GM20431 (cell line): ENCODE data around the gene METTL14.

Source experiments
- in situ Hi-C: fragments of 300-500 bp; cut with MseI, MboI; formaldehyde crosslinking; loops from one replicate; pipeline ENCODE4 v1.15.0; 2020; ENCODE audit warnings: low sequenced_read_pairs; ENCODE audit not compliant: unreplicated experiment

The METTL14 gene

DNA sequence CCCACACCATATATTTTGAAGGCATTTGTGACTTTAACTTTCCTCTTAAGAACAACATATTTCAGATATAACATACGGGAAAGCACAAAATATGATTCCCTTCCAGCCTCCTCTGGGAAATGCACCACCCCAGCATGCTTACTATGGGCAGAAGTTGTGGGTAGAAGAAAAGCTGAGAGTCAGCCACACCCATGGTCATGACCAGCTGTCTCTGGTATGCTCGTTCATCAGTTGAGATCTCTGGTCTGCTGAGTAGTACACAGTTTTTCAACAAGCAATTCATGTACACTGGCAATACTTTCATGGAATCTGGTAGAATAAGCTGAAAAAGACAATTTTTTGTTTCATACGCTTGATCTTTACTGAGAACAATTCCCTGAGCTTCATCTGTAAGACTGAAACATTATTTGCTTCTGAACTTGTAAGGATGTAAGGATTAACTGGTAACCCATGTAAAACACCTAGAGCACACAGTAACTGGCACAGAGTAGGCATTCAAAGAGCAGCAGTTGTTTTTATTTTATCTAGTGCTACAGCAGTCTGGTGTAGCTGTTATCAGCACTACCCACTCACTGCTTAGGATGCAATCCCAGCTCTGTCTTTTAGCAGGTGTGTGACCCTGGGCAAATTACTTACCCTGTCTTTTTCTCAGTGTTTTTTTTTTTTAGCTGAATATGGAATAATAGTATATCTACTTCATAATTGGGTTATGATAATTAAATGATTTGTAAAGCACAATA lies 47.6 kb downstream of the METTL14 start:
- in situ Hi-C loops: no loop called here

GRCh38 chr4:118734491-118735205 lies 49.5 kb downstream of the METTL14 start:
- in situ Hi-C loops: no loop called here

DNA sequence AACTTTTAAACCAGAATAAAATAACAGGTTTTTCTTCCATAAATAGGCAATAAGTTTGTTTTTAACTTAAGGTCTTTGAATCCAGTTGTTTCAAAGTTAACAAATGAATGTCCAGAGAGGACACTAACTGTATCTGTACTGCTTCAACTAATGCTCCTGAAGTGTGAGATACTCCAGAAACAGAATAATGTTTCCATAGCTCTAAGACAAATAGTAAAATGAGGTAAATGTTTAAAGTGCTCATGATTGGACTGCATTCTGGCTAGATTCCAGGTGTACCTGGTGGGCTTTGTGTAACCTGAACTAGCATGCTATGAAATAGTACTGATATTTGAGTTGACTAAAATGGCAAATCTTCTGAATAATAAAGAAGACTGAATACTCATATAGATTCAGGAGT lies 51.7 kb downstream of the METTL14 start:
- in situ Hi-C loops: no loop called here

DNA sequence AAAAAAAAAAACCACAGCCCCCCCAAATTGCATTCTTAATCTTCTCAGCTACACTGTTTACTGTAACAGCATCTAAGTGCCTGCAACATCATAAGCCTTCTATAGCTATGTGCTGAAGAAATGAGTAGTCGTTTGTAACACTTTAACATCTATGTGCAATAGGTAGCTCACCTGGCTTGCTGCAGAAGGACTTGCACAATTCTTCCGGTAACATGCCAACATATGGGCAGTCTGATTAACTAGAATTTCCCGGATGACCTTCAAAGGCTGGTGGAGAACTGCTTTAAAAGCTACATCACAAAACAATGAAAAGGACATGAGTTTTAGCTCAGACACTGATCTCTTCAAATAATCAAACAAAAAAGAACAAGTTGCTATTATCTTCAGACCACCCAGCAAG lies 52.9 kb downstream of the METTL14 start:
- in situ Hi-C loops: no loop called here

- in situ Hi-C loops: no loop called here
These were observed 54.0 kb downstream of the METTL14 start for GRCh38 chr4:118739022-118739713.

- in situ Hi-C loops: no loop called here
These were observed 55.7 kb downstream of the METTL14 start for GRCh38 chr4:118740869-118741268.

DNA sequence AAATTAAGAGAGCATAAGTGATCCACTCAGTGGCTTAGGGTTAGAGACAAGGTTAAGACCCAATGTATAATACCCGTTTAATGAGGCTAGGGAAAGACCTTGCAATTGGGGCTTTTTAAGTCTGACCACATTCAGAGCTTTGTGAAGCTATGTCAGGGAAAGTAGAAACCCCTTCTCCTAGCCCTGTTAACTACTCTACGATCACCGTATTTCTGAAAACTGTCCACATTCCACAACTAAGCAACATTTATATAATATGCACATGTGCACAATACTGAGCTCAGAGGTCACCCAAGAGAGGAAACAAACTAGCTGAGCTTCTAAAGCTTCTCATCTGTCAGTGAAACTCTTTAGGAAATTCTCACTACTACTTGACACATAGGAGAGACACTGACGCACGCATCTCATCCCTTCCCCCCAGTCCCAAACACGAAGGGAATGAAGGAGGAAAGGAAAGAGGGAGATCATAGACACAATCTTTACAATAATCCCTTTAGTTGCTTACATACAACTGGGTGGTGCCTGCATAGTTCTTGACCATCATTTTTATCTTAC lies 56.2 kb downstream of the METTL14 start:
- in situ Hi-C loops: no loop called here

DNA sequence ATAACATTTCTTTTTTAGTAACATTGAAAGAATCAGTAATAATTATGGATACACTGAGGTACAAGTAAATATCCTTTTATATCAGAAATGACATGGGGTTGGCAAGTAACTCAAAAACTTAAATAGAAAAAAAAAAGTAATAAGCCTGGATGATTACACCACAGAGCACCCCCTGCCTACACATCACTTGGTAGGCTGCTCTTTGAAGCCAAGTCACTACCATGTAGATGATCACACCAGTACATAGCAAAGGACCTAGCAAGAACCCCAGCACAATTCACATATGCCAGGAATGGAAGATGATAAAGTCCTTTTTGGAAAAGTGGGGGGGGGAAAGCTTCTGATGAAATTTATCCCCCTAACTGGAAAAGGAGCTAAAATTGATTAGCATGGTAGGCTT lies 56.9 kb downstream of the METTL14 start:
- in situ Hi-C loops: no loop called here

DNA sequence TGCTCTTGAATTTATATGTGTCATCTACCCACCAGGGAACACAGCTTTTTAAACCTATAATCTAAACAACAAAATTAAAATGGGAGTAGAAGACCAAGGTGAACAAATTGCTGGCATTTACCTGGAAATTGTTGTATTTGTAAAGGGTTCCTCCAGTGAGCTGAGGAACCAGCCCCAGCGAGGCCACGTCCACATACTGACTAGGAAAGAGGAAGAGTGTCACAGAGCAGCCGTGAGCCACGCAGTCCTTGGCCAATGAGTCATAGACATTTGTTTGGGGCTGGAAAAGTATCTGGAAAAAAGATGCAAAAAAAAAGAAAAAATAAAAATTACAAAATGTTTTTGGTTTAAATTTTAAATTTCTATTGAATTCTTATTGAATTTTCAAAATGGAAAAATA lies 58.7 kb downstream of the METTL14 start:
- in situ Hi-C loops: no loop called here

- in situ Hi-C loops: no loop called here
These were observed 60.2 kb downstream of the METTL14 start for GRCh38 chr4:118745357-118745756.

DNA sequence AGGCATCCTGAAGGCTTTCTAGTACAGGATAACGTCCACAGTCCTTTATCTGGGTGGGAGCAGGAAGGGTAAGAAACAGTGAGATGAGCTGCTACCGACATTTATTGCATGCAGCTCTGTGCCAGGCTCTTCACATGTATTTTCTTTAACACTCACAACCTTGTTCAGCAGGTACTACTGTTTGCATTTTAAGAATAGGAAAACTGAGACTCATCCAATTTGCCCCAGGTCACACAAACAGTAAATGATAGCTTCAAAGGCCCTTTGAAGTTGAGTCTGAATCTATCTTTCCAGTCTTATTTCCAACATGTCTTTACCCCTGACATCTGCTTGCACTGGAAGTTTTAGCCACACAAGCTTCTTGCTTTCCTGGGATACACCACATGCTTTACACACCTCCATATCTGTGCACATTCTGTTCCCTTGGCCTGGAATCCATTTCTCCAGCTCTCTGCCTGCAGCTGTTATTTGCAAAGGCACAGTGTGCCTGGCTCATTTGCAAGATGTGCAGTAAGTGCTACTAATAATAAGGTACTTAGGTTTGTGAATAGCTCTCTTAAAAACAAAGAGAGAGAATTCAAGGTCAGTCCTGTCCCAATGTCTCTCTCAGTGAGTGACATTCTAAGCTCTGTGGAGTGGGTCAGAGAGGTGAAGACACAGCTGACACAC lies 61.2 kb downstream of the METTL14 start:
- in situ Hi-C loops: no loop called here

DNA sequence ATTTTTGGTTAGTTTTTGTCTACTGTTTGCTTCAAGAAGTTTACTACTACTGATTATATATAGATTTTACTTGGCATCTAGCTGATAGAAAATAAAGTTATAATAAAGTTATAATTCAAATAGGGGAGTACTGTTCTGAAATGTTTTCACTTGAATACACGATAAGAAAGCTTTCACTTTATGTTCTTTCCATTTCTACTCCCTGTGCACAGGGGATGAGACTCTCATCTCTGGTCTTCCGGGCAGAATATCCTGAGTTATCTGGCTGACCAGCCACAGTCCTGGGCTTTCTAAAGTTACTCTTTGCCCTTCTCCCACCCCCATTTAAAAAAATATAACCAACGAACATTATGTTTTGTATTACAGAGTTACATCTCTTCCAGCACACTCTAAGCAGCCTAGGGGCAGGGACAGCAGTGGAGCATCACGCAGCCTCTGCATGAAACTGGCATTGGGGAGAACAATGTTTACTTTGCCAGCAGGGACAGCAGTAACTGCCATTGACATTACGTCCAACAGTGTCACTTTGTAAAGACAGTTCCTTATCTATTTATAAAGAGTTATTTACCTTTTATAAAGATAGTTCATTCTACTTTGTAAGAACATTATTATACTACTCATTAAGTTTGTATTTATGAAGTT lies 64.3 kb downstream of the METTL14 start:
- in situ Hi-C loops: no loop called here

DNA sequence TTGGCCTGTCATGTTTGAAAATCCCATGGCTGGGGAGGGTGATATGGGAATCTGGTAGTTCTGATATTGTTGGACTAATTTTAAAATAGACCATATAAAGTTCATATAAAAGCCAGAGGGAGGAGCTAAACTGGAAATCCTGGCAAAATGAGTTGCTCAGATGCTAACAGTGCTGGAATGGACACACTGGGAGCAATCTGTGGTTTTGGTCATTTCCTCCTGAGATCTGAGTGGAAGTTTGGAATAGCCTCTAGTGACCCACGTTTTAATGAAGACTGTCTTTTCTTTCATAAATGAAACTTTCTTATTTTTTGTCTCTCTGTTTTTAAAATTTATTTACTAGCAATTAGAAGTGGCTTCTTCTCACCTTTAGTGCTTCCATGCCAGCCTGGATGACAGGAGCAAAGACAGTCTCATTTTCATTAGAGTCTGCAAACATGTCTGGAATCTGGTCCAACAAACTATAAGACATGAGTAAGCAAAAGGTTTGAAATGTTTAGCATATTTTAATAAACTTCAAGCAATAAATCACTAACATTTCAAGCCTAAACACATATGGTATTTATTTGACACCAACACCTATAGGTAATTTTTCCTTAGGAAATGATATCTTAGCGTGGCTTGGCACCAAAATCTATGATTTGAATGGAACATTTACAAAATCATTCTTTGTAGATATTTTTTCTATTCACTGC lies 66.6 kb downstream of the METTL14 start:
- in situ Hi-C loops: no loop called here

DNA sequence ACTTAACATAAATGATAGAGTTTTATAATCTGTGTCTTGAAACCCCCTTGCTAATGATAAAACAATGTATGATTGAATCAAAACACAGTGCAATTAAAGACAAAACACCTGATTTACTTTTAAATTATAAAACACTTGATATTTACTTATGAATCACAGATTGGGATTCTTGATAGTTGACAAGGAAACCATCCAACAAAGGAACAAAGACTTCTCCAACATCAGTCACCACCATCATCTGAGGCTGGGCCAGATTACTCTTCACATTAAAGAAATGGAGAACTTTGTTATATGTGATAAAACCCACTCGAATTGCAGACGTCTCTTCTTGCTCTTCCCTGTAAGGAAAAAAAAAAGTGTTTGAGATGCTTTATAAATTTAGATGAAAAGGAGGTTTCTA lies 67.4 kb downstream of the METTL14 start:
- in situ Hi-C loops: no loop called here

GRCh38 chr4:118753096-118753495 lies 67.9 kb downstream of the METTL14 start:
- in situ Hi-C loops: no loop called here

GRCh38 chr4:118753685-118754084 lies 68.5 kb downstream of the METTL14 start:
- in situ Hi-C loops: no loop called here

GRCh38 chr4:118754890-118755289 lies 69.7 kb downstream of the METTL14 start:
- in situ Hi-C loops: no loop called here

GRCh38 chr4:118755438-118756226 lies 70.4 kb downstream of the METTL14 start:
- in situ Hi-C loops: no loop called here

DNA sequence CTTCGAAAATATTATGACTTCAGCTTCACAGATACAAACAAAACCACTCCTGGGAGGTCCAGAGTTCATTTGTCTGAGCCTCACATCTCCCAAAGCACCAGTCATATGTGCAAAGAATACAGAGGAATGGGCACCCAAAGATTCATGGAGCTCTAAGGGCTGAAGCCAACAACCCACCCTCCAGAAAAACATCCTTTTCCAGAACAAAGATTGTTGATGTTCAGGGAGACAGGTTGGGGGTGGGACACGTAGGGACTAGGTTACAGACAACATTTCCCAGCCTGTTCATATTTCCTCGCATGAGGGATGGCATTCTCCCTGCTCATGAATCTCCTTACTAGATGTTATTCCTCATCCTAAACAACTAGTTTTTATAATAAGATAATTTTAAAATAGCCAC lies 71.2 kb downstream of the METTL14 start:
- in situ Hi-C loops: no loop called here
